D721Med (cell line): ENCODE measurements around the gene HPSE2.

Experiments used
- DNase-seq: peaks from one replicate; pipeline ENCODE4 v3.0.0; 2011; ENCODE audit warnings: low spot score; ENCODE audit not compliant: insufficient read length
- FAIRE-seq: peaks from 2 replicates; lab custom pipeline; 2011; peaks lifted over from hg19 to GRCh38; lab: Jason Lieb, UNC
- TF ChIP-seq, protein P1 (sequence below): IDR thresholded peaks from 2 replicates; pipeline ENCODE4 v1.5.1; 2012; ENCODE audit warnings: mild to moderate bottlenecking, control low read depth; ENCODE audit not compliant: insufficient read depth; ENCODE audit errors: missing control alignments

HPSE2 gene

GRCh38 chr10:98608411-98608810 is 627.2 kb downstream of the HPSE2 start:
- FAIRE-seq, result no peak
- no peak for DNase-seq
- TF ChIP-seq, protein P1, sequence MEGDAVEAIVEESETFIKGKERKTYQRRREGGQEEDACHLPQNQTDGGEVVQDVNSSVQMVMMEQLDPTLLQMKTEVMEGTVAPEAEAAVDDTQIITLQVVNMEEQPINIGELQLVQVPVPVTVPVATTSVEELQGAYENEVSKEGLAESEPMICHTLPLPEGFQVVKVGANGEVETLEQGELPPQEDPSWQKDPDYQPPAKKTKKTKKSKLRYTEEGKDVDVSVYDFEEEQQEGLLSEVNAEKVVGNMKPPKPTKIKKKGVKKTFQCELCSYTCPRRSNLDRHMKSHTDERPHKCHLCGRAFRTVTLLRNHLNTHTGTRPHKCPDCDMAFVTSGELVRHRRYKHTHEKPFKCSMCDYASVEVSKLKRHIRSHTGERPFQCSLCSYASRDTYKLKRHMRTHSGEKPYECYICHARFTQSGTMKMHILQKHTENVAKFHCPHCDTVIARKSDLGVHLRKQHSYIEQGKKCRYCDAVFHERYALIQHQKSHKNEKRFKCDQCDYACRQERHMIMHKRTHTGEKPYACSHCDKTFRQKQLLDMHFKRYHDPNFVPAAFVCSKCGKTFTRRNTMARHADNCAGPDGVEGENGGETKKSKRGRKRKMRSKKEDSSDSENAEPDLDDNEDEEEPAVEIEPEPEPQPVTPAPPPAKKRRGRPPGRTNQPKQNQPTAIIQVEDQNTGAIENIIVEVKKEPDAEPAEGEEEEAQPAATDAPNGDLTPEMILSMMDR, result no peak

DNA sequence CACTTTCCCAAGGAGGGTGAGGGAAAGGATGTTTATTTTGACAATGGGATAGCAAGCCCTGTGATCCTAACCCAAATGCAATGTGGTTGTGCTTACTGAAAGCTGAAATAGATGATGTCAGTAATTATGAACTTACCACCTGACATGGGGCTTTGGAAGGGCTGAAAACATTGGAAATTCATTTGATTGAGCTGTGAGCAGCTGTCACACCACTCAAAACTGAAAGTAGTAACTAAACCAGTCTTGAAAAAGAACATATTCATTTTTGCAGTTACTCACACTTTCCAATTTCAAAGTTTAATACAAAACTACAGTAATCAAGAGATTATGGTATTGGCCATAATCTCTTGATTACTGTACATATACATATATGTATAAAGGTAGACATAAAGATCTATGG is 633.4 kb downstream of the HPSE2 start:
- FAIRE-seq (no peak), DNase-seq (no peak)
- TF ChIP-seq, protein P1, result no peak

GRCh38 chr10:98599032-98599610 is 636.5 kb downstream of the HPSE2 start:
- no peak for FAIRE-seq
- DNase-seq, result no peak
- TF ChIP-seq, protein P1, result no peak

- DNase-seq (no peak), FAIRE-seq (no peak)
- TF ChIP-seq, protein P1, result no peak
These were observed 639.2 kb downstream of the HPSE2 start for GRCh38 chr10:98596404-98596803.

DNA sequence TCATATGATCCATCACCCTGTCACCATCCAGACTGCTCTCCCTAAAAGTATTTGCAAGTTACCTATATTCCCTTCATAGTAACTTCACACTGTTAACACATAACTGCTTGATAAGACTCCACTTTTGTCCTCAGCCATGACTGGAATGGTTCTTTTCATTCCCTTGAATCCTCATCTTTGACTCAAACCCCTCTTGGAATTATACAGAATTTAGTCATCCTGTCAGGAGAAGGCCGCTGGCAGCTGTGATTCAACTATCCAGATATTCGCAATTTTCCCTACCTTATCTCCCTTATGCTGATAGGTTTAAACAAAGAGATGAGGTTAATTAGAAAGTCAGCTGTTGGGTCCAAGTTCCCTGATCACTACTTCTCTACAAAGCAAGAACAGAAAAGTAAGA is 646.0 kb downstream of the HPSE2 start:
- DNase-seq (no peak), FAIRE-seq (no peak)
- TF ChIP-seq, protein P1, result no peak

- DNase-seq (no peak), FAIRE-seq (no peak)
- TF ChIP-seq, protein P1, result no peak
These were observed 646.6 kb downstream of the HPSE2 start for GRCh38 chr10:98589007-98589406.

DNA sequence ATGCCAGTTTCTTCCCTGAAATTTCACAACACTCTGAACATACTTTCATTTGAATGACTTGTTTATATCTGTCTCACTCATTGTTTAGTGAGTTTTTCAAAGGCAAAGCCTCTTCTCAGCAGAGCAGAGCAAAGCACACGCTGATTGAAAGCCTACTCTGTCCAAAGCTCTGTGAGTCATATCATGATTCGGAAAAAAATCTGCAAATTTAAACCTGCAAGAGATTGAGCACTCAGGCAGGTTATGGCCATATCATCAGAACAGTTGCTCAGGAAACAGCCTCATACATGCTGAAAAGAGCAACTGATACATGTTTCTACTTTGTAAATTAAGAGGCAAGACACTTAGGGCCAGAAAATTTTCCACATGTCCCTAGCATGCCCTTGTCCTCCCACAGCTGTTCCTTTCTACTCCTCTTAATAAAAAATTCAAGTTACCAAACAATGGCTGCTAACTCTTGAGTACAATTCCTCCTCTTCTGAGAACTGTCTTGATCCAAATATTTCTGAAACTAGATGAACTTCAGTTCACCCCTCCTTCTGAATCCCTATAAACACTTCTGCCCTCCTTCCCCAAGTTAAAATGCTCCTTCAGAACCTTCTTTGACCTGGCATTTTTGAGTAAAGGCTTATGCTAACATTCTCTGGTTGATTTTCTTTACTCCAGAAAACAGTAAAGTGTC is 648.4 kb downstream of the HPSE2 start:
- TF ChIP-seq, protein P1, result no peak
- FAIRE-seq (no peak), DNase-seq (no peak)
